Measurements from ENCODE around the gene MTFP1. TPM values are rescaled to one million over a fixed set of nuclear protein-coding genes. Genes with fewer than 3 reads are reported as not detected.

The MTFP1 gene
- total and polyA plus RNA-seq, 9 of the 15 experiments (the other 6 are each of a cell fraction or from before 2014, with no cell fraction given), result 10.7 to 52.0 (median 30.1) TPM

GRCh38 chr22:30425616-30426387, at the start of gene MTFP1 (continued):
- TF ChIP-seq CTCFL (IDR thresholded peaks at IDR 0.05; ENCODE audit: borderline replicate concordance, insufficient read depth, low read depth, low read length, poor library complexity, severe bottlenecking) (no peak), ZNF785 (CRISPR knock-in tag; IDR thresholded peaks at IDR 0.05) (no peak), POLR3A (IDR thresholded peaks at IDR 0.05; ENCODE audit: borderline replicate concordance, extremely low read depth, insufficient read depth, insufficient read length) (no peak), MNT (conservative IDR thresholded peaks at IDR 0.05) (peak; percentile 49 to 65; a peak in 3 of 4 replicates), ZNF121 (CRISPR knock-in tag; conservative IDR thresholded peaks at IDR 0.05) (no peak), ZKSCAN3 (CRISPR knock-in tag; IDR thresholded peaks at IDR 0.05) (no peak), POLR2G (IDR thresholded peaks at IDR 0.05; ENCODE audit: low read depth, low read length) (peak; percentile 88), ZFPM2 (CRISPR knock-in tag; IDR thresholded peaks at IDR 0.05) (no peak), PCBP2 (IDR thresholded peaks at IDR 0.05; ENCODE audit: low read depth, low read length, poor library complexity, severe bottlenecking) (no peak), XRCC3 (IDR thresholded peaks at IDR 0.05) (no peak), TRIM28 (IDR thresholded peaks at IDR 0.05) (no peak), E2F5 (CRISPR knock-in tag; IDR thresholded peaks at IDR 0.05) (no peak), SP1 (CRISPR knock-in tag; IDR thresholded peaks at IDR 0.05) (no peak), GABPB2 (CRISPR knock-in tag; conservative IDR thresholded peaks at IDR 0.05) (no peak), TCFL5 (CRISPR knock-in tag; conservative IDR thresholded peaks at IDR 0.05) (no peak), TCF15 (CRISPR knock-in tag; IDR thresholded peaks at IDR 0.05) (no peak), XRCC4 (IDR thresholded peaks at IDR 0.05; ENCODE audit: extremely low read depth, insufficient read depth, insufficient read length) (no peak), THAP12 (CRISPR knock-in tag; IDR thresholded peaks at IDR 0.05) (no peak), ZNF224 (CRISPR knock-in tag; IDR thresholded peaks at IDR 0.05) (no peak), SMARCE1 (IDR thresholded peaks at IDR 0.05) (no peak), ATF1 (CRISPR knock-in tag; IDR thresholded peaks at IDR 0.05) (no peak), ATF1 (tag; IDR thresholded peaks at IDR 0.05) (peak; percentile 15; the same call in 1 of the 2 replicates)
